ENCODE results near the gene CD300LG.

- no peak for TF ChIP-seq RARB (CRISPR knock-in tag; IDR thresholded peaks at IDR 0.05)
- TF ChIP-seq PPARA (CRISPR knock-in tag; IDR thresholded peaks at IDR 0.05; ENCODE audit: borderline replicate concordance): no peak
- TF ChIP-seq OSR1 (CRISPR knock-in tag; IDR thresholded peaks at IDR 0.05): no peak
- no peak for TF ChIP-seq ARNTL (CRISPR knock-in tag; IDR thresholded peaks at IDR 0.05; ENCODE audit: borderline replicate concordance, low read depth)
- TF ChIP-seq PATZ1 (CRISPR knock-in tag; IDR thresholded peaks at IDR 0.05; ENCODE audit: borderline replicate concordance): no peak
- no peak for TF ChIP-seq ZNF565 (CRISPR knock-in tag; conservative IDR thresholded peaks at IDR 0.05; ENCODE audit: low read depth)
- no peak for TF ChIP-seq SNAI2 (CRISPR knock-in tag; IDR thresholded peaks at IDR 0.05)
- no peak for TF ChIP-seq ZFP3 (CRISPR knock-in tag; IDR thresholded peaks at IDR 0.05)
- no peak for TF ChIP-seq GLIS3 (CRISPR knock-in tag; IDR thresholded peaks at IDR 0.05)
- no peak for TF ChIP-seq ZFP30 (CRISPR knock-in tag; IDR thresholded peaks at IDR 0.05)
- TF ChIP-seq ZNF8 (CRISPR knock-in tag; IDR thresholded peaks at IDR 0.05): no peak
- TF ChIP-seq, protein P1, sequence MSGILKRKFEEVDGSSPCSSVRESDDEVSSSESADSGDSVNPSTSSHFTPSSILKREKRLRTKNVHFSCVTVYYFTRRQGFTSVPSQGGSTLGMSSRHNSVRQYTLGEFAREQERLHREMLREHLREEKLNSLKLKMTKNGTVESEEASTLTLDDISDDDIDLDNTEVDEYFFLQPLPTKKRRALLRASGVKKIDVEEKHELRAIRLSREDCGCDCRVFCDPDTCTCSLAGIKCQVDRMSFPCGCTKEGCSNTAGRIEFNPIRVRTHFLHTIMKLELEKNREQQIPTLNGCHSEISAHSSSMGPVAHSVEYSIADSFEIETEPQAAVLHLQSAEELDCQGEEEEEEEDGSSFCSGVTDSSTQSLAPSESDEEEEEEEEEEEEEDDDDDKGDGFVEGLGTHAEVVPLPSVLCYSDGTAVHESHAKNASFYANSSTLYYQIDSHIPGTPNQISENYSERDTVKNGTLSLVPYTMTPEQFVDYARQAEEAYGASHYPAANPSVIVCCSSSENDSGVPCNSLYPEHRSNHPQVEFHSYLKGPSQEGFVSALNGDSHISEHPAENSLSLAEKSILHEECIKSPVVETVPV (CRISPR knock-in tag; IDR thresholded peaks at IDR 0.05): no peak
Measured at GRCh38 chr17:43834106-43834505, 12.9 kb upstream of the CD300LG start.

Measured in SK-N-SH treated with all-trans-retinoic acid at 6 μM for 48 hours (cell line).